ENCODE data around the gene EHMT1.

GRCh38 chr9:137578518-137579258 lies 40.1 kb upstream of the EHMT1 start, which contains the start of gene DPH7:
- TF ChIP-seq, protein P1, sequence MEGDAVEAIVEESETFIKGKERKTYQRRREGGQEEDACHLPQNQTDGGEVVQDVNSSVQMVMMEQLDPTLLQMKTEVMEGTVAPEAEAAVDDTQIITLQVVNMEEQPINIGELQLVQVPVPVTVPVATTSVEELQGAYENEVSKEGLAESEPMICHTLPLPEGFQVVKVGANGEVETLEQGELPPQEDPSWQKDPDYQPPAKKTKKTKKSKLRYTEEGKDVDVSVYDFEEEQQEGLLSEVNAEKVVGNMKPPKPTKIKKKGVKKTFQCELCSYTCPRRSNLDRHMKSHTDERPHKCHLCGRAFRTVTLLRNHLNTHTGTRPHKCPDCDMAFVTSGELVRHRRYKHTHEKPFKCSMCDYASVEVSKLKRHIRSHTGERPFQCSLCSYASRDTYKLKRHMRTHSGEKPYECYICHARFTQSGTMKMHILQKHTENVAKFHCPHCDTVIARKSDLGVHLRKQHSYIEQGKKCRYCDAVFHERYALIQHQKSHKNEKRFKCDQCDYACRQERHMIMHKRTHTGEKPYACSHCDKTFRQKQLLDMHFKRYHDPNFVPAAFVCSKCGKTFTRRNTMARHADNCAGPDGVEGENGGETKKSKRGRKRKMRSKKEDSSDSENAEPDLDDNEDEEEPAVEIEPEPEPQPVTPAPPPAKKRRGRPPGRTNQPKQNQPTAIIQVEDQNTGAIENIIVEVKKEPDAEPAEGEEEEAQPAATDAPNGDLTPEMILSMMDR (IDR thresholded peaks at IDR 0.05; ENCODE audit: insufficient read depth, low read length, poor library complexity, severe bottlenecking), result peak; percentile 88
- TF ChIP-seq EZH2phosphoT487 (conservative IDR thresholded peaks at IDR 0.05; ENCODE audit: low read length), result no peak

Measured in SU-DHL-6 (cell line).